ENCODE measurements around the gene CAPRIN2. TPM values are rescaled to one million over a fixed set of nuclear protein-coding genes. Genes with fewer than 3 reads are reported as not detected.

CAPRIN2 gene
- total and polyA plus RNA-seq, 2 of the 4 experiments (the other 2 are of a cell fraction), result 18.9 to 23.8 TPM

Other genes starting within 250 kb of the CAPRIN2 start
- gene IPO8, start 59.1 kb downstream of the CAPRIN2 start, total RNA-seq (2012; rRNA removed), result 31.5 and 31.9 TPM in 2 replicates
- 7.1 and 11.1 TPM in 2 replicates for gene IPO8, start 59.1 kb downstream of the CAPRIN2 start, polyA plus RNA-seq (2012; rRNA removed)
- 0.18 and 0.28 TPM in 2 replicates for gene TSPAN11, start 171.8 kb upstream of the CAPRIN2 start, total RNA-seq (2012; rRNA removed)
- gene TSPAN11, start 171.8 kb upstream of the CAPRIN2 start, polyA plus RNA-seq (2012; rRNA removed), result 0.26 and 0.30 TPM in 2 replicates

All from IMR-90 (cell line).